IPS-15b (cell line): Measurements from ENCODE around the gene KIRREL3.

ENCODE experiments used
- H3K27me3 ChIP-seq: one replicate; pipeline ENCODE4 v1.6.1; 2013; ENCODE audit warnings: low read length; ENCODE audit not compliant: control insufficient read depth, insufficient read depth
- H3K36me3 ChIP-seq: one replicate; pipeline ENCODE4 v1.6.1; 2013; ENCODE audit warnings: low read length; ENCODE audit not compliant: control insufficient read depth, insufficient read depth
- H3K4me1 ChIP-seq: one replicate; pipeline ENCODE4 v1.6.1; 2013; ENCODE audit warnings: mild to moderate bottlenecking, low read length; ENCODE audit not compliant: control insufficient read depth, insufficient read depth
- H3K4me3 ChIP-seq: one replicate; pipeline ENCODE4 v1.5.1; 2013; ENCODE audit warnings: low read depth, low read length
- H3K9ac ChIP-seq: one replicate; pipeline ENCODE4 v1.6.1; 2013; ENCODE audit warnings: low read depth, mild to moderate bottlenecking, low read length
- H3K9me3 ChIP-seq: one replicate; pipeline ENCODE4 v1.6.1; 2013; ENCODE audit warnings: mild to moderate bottlenecking, low read length; ENCODE audit not compliant: control insufficient read depth, insufficient read depth

The KIRREL3 gene

DNA sequence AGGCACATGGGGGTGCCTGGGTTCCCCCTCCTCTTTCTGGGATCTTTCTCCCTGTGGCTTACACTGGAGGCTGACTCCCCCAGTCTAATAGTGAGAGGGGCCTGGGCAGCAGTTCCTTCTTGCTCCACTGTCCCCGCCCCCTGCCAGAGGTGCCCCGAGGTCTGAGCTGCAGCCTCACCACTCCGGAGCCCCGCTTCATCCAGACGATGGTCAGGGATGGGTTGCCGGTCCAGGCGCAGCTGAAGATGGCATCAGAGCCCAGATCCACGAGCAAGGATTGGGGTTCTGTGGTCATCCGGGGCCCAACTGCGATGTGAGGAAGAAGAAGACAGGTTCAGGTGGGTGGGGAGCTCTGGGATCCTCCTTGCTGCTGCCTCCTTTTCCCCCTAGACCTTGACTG, 554.0 kb downstream of the KIRREL3 start:
- Histone ChIP-seq H3K9me3 (no peaks in the 10 kb centered on the region), H3K27me3 (no peaks in the 10 kb centered on the region), H3K4me1 (no peaks in the 10 kb centered on the region), H3K9ac (no peak overlapping the region), H3K36me3 (no peaks in the 10 kb centered on the region), H3K4me3 (no peak overlapping the region)

DNA sequence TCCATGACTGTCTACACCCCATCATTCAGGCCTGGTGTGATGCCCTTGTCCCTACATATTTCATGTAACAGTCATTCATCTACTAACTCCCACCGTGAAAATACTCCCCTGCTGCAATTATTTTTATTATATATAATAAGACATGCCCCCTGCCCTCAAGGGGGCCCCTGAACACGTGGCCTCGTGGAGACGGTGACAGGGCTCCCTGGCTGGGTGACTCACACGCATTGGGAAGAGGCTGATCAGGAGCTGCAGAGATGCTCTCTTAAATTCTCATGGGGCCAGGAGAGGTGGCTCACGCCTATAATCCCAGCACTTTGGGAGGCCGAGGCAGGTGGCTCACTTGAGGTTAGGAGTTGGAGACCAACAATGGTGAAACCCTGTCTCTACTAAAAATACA, 556.5 kb downstream of the KIRREL3 start:
- Histone ChIP-seq H3K9me3 (no peaks in the 10 kb centered on the region), H3K36me3 (no peaks in the 10 kb centered on the region), H3K9ac (no peak overlapping the region), H3K4me1 (peaks cover 10% of the 10 kb centered on the region), H3K27me3 (no peaks in the 10 kb centered on the region), H3K4me3 (no peak overlapping the region)

DNA sequence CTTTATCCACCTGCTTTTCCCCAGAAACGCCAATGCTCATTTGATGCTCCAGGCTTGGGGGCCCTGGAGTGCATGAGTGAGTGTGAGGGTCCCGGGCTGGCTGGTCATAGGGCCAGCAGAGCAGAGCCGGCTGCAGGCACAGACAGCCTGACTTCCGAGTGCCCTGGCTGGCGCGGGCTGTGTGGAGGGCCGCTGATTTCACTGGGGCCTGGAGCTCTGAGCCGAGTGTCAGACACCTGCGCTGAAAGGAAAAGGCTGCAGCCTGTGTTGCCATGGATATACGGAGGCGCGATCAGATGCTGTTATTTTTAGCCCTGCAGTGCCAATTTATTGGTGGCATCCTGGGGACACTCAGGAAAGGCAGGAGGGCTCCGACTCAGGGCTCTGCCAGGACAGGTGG, 557.5 kb downstream of the KIRREL3 start:
- Histone ChIP-seq H3K9me3 (no peaks in the 10 kb centered on the region), H3K36me3 (no peaks in the 10 kb centered on the region), H3K27me3 (no peaks in the 10 kb centered on the region), H3K9ac (no peak overlapping the region), H3K4me3 (no peak overlapping the region), H3K4me1 (peaks cover 10% of the 10 kb centered on the region)

DNA sequence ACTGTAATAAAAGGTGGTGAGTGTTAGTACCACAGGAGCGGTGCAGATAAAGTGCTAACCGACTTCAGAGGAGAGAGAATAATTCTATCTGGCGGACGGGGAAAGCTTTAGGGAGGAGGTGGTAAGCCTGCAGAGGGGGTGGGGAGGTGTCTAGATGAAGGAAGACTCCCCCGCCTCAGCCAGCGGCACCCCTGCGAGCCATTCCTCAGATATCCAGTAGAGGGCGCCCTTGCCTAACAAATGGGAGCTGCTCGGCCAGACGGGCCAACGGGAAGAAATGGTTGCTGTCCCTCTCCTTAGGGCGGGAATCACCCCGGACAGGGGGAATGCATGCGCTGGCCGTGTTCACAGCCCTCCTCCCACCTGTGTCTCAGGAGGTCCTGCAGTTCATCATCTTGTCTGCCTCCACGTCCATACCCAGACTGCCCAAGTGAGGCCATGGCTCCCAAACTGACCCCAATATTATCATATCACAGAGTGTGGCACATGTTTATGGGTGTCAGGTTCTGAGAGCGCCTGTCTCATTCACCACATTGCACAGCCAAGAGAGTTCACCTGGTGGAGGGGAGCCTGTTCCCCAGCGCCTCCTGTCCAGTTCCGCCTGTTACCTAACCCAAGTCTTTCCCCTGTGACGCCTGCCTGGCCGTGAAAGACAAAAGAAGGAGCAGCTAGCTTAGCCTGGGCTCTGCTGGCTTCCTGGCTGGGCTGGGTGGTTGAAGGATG, 559.6 kb downstream of the KIRREL3 start:
- H3K36me3 ChIP-seq, result no peaks in the 10 kb centered on the region
- H3K4me1 ChIP-seq, result peaks cover 10% of the 10 kb centered on the region
- H3K9ac ChIP-seq, result no peak overlapping the region
- H3K4me3 ChIP-seq, result peak overlapping the region; percentile 21
- no peaks in the 10 kb centered on the region for H3K27me3 ChIP-seq
- no peaks in the 10 kb centered on the region for H3K9me3 ChIP-seq

DNA sequence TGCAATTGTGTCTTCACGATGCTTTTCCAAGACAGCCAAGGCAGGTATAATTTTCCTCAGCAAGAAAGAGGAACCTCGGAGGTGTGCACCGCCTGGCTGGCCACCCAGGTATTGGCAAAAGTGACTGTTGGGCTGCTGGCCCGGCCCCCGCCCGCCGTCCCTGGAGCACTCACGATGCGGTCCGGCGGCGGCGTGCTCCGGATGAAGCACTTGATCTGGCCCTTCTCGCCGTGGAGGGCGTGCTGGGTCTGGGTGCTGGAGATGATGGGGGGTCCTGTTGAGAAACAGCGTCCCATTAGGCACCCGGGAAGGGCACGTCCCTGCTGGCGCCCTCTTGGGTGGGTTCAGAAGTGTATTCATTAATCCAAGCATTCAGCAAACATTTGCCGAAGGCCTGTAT, 560.3 kb downstream of the KIRREL3 start:
- Histone ChIP-seq H3K4me3 (no peak overlapping the region), H3K36me3 (no peaks in the 10 kb centered on the region), H3K9me3 (no peaks in the 10 kb centered on the region), H3K4me1 (peaks cover 10% of the 10 kb centered on the region), H3K9ac (no peak overlapping the region), H3K27me3 (no peaks in the 10 kb centered on the region)

DNA sequence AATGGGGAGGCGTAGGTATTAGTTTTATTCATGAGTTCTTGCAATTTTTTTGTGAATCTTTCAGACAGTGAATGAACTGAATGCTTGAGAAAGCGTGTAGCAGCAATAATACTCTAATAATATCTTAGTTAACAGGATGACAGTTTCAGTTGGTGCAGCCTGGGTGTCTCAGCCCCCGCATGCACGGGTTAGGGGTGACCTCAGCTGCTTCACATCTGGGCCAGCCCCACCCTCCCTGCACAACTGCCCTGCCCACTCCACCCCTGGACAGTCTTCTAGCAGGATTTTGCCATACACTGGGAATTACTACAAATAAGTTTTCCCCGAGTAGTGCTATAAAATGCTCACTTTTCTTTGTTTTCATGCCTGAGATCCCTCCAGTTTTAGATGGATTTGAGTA, 561.9 kb downstream of the KIRREL3 start:
- H3K4me1 ChIP-seq, result peaks cover 14% of the 10 kb centered on the region
- no peaks in the 10 kb centered on the region for H3K9me3 ChIP-seq
- no peak overlapping the region for H3K4me3 ChIP-seq
- no peaks in the 10 kb centered on the region for H3K36me3 ChIP-seq
- H3K27me3 ChIP-seq, result no peaks in the 10 kb centered on the region
- H3K9ac ChIP-seq, result no peak overlapping the region

DNA sequence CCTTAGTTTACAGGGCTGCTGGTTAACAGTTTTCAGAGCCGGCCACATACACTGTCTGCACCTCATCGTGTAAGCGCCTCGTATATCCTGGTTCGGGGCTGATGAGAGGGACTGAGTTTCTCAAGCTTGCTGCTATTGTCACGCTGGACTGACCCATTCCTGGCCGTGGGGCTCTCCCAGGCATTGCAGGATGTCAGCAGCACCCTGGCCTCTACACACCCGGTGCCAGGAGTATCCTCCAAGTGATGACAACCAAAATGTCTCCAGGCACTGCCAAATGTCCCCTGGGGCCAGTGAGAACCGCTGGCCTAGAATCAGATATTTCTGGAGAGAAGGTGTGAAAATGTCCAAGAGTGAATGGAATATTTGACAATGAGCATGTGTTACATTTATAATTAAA, 562.3 kb downstream of the KIRREL3 start:
- no peaks in the 10 kb centered on the region for H3K9me3 ChIP-seq
- no peak overlapping the region for H3K4me3 ChIP-seq
- H3K27me3 ChIP-seq, result no peaks in the 10 kb centered on the region
- H3K4me1 ChIP-seq, result peaks cover 14% of the 10 kb centered on the region
- no peaks in the 10 kb centered on the region for H3K36me3 ChIP-seq
- H3K9ac ChIP-seq, result no peak overlapping the region

DNA sequence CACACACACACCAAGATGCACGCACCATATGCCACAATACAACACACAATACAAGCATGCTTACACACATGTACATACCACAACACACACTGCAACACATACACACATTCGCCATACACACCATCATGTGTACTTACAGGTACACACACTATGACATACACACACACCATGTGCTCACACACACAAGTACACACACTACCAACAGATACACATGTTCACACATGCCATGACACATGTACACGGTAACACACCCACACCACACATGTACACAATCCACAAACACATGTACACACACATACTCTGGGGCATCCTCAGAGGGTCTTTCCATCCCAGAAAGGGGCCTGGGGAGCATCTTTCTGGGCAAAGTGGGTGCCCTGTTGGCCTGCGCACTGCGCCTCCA, 562.8 kb downstream of the KIRREL3 start:
- H3K4me1 ChIP-seq, result peaks cover 14% of the 10 kb centered on the region
- H3K36me3 ChIP-seq, result no peaks in the 10 kb centered on the region
- H3K4me3 ChIP-seq, result no peak overlapping the region
- H3K9ac ChIP-seq, result no peak overlapping the region
- no peaks in the 10 kb centered on the region for H3K9me3 ChIP-seq
- no peaks in the 10 kb centered on the region for H3K27me3 ChIP-seq

DNA sequence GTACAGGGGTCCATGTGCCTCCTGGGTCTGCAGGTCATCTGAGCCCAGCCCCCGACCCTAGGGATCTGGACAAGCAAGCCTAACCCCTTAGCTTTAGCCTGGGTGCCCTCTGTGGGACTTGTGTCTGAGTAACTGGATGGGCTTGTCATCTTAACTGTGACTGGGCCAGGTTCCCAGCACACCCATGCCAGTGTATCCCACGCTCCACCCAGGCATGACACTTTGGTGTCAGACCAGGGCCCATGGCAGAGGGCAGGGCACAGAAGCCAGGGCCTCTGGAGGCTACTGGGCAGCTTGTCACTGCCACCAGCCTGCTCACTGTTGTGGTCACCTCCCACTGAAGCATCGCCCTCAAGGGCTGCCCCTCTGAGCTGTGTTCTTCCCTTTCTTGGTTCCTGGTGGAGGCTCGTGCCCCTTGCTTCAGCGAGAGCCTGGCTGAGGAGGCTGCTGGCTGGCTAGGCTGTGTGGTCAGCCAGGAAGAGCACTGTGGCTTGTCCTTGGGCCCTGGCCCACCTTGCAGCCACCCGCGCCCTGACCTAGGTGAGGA, 564.3 kb downstream of the KIRREL3 start:
- Histone ChIP-seq H3K4me3 (no peak overlapping the region), H3K4me1 (peaks cover 13% of the 10 kb centered on the region), H3K27me3 (no peaks in the 10 kb centered on the region), H3K9ac (no peak overlapping the region), H3K9me3 (no peaks in the 10 kb centered on the region), H3K36me3 (no peaks in the 10 kb centered on the region)

DNA sequence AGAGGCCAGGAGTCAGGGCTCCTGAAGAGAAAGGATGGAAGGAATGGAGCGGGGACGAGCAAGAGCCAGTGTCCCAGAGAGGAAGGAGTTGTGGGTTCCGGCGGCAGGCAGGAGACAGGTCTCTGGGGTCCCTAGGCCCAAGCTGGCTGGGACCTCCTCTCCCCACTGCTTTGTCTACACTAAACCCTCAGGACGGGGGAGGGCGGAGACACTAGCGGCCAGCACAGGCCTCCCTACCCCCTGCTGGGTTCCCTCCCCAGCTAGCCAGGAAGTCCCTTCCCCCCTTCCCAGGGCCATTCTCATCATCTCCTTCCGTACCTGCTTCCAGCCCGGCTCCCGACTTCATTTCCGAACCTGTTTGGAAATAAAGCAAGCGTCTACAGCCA, 565.6 kb downstream of the KIRREL3 start:
- Histone ChIP-seq H3K9ac (no peak overlapping the region), H3K4me3 (no peak overlapping the region), H3K9me3 (no peaks in the 10 kb centered on the region), H3K36me3 (no peaks in the 10 kb centered on the region), H3K4me1 (peaks cover 5% of the 10 kb centered on the region), H3K27me3 (no peaks in the 10 kb centered on the region)

DNA sequence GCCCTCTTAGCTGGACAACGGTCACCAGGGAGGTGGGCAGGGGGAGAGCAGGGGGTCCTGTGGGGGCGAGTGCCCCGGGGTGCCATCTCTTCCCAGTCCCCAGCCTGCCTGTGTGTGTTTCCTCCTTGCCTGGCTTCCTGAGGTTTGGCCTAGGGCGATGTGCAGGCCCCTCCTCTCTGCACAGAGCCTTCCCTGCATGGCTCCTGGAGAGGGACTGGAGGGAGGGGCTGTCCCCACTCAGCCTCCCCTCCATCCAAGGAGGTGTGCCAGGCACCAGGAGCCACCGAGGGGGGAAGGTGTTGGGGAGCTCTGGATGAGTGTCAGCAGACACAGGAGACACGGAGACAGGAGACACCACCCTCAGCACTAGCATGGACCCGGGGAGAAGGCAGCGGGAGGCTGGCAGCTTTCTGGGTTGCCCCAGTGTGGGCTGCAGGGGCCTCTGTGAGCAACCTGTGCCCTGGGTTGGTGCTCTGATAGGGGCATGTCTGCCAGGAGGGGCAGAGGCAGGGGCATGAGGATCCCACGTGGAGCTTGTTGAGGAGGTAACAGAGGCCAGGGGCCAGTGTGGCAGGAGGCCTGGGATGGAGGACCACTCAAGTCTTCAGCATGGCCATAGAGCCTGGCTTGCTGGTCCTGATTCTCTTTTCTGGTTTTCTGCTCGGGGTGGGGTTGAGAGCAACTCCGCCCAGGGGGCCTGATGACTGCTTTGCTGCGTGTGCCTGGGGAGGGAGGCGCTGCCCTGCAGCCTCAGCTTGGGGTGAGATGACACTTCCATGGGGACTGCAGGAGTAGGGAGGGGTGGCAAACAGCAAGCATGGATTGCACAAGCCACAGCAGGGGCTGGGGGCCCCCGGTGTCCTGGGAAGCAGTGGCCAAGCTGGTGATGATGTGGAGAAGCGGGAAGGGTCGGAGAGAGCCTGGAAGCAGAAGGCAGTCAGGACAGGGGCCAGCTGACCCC, 566.3 kb downstream of the KIRREL3 start:
- H3K27me3 ChIP-seq, result no peaks in the 10 kb centered on the region
- H3K36me3 ChIP-seq, result no peaks in the 10 kb centered on the region
- H3K9ac ChIP-seq, result no peak overlapping the region
- H3K4me3 ChIP-seq, result no peak overlapping the region
- H3K9me3 ChIP-seq, result no peaks in the 10 kb centered on the region
- H3K4me1 ChIP-seq, result peaks cover 5% of the 10 kb centered on the region
